Liver (tissue), 9 donors: ENCODE measurements around the gene RAB1A. TPM values are rescaled to one million over a fixed set of nuclear protein-coding genes. Genes with fewer than 3 reads are reported as not detected.
A peak's percentile ranks its signal among the peaks of the same experiment; 100 is the strongest.

Source experiments
- DNase-seq: peaks from one replicate; pipeline ENCODE4 v3.0.0-alpha.2; 2017; ENCODE audit warnings: low spot score
- H3K27ac ChIP-seq, 2 donors: one replicate each; pipeline ENCODE4 v1.7.0; 2013; ENCODE audit warnings: inconsistent platforms in 2 of 2, low read length in 2 of 2, control low read depth in 1 of 2, low read depth in 1 of 2, mild to moderate bottlenecking in 1 of 2
- H3K27me3 ChIP-seq, 4 donors: one replicate each; pipeline versions ENCODE4 v1.6.1 to v1.7.0; 2013; ENCODE audit warnings: low read length in 3 of 4, inconsistent platforms in 1 of 4, mild to moderate bottlenecking in 1 of 4, moderate library complexity in 1 of 4; ENCODE audit not compliant: control insufficient read depth in 4 of 4, insufficient read depth in 4 of 4
- H3K36me3 ChIP-seq, 4 donors: one replicate each; pipeline versions ENCODE4 v1.6.1 to v1.7.0; 2013; ENCODE audit warnings: low read length in 3 of 4, mild to moderate bottlenecking in 3 of 4, low read depth in 1 of 4, moderate library complexity in 1 of 4; ENCODE audit not compliant: control insufficient read depth in 4 of 4, insufficient read depth in 3 of 4
- H3K4me1 ChIP-seq, 4 donors: one replicate each; pipeline versions ENCODE4 v1.6.1 to v1.7.0; 2013; ENCODE audit warnings: low read length in 3 of 4, mild to moderate bottlenecking in 3 of 4, moderate library complexity in 1 of 4; ENCODE audit not compliant: control insufficient read depth in 4 of 4, insufficient read depth in 4 of 4
- H3K4me3 ChIP-seq, 3 donors: one replicate each; pipeline versions ENCODE4 v1.6.1 to v1.7.0; 2013; ENCODE audit warnings: low read length in 3 of 3, control low read depth in 1 of 3, low read depth in 1 of 3, mild to moderate bottlenecking in 1 of 3
- H3K9ac ChIP-seq, 2 donors: one replicate each; pipeline ENCODE4 v1.7.0; 2013; ENCODE audit warnings: low read length in 2 of 2, mild to moderate bottlenecking in 2 of 2, moderate library complexity in 2 of 2, control low read depth in 1 of 2, low read depth in 1 of 2
- H3K9me3 ChIP-seq, 4 donors: one replicate each; pipeline versions ENCODE4 v1.6.1 to v1.7.0; 2013; ENCODE audit warnings: low read length in 3 of 4; ENCODE audit not compliant: control insufficient read depth in 4 of 4
- CTCF ChIP-seq: fragments of 150-350 bp; IDR thresholded peaks from 2 replicates; pipeline ENCODE4 v1.5.1; 2017; ENCODE audit warnings: improper control_type of control experiment, low read depth, low read length; ENCODE audit not compliant: missing input control
- EGR1 ChIP-seq, 2 donors: IDR thresholded peaks; 2 replicates each; pipeline ENCODE4 v1.6.1; 2016 to 2018; ENCODE audit warnings: antibody characterized with exemption in 2 of 2, low read depth in 2 of 2
- FOXA1 ChIP-seq: IDR thresholded peaks from 2 replicates; pipeline ENCODE4 v1.6.1; 2016; ENCODE audit warnings: antibody characterized with exemption
- FOXA2 ChIP-seq: IDR thresholded peaks from 2 replicates; pipeline ENCODE4 v1.6.1; 2016; ENCODE audit warnings: antibody characterized with exemption
- HNF4A ChIP-seq, 2 donors: conservative IDR thresholded peaks; 2 replicates each; pipeline ENCODE4 v1.6.1; 2016; ENCODE audit warnings: antibody characterized with exemption in 2 of 2, mild to moderate bottlenecking in 2 of 2
- HNF4G ChIP-seq: IDR thresholded peaks from 2 replicates; pipeline ENCODE4 v1.6.1; 2016; ENCODE audit warnings: antibody characterized with exemption
- JUND ChIP-seq, 2 donors: IDR thresholded peaks; 2 replicates each; pipeline ENCODE4 v1.6.1; 2016; ENCODE audit warnings: antibody characterized with exemption in 2 of 2
- MAX ChIP-seq: IDR thresholded peaks from 2 replicates; pipeline ENCODE4 v1.6.1; 2016; ENCODE audit warnings: antibody characterized with exemption
- NR2F2 ChIP-seq: IDR thresholded peaks from 2 replicates; pipeline ENCODE4 v1.6.1; 2016; ENCODE audit warnings: antibody characterized with exemption
- REST ChIP-seq: IDR thresholded peaks from 2 replicates; pipeline ENCODE4 v1.6.1; 2016; ENCODE audit warnings: antibody characterized with exemption, mild to moderate bottlenecking
- SP1 ChIP-seq: IDR thresholded peaks from 2 replicates; pipeline ENCODE4 v1.6.1; 2018; ENCODE audit warnings: antibody characterized with exemption, mild to moderate bottlenecking
- TAF1 ChIP-seq: conservative IDR thresholded peaks from 2 replicates; pipeline ENCODE4 v1.6.1; 2016; ENCODE audit warnings: antibody characterized with exemption, mild to moderate bottlenecking
- YY1 ChIP-seq: IDR thresholded peaks from 2 replicates; pipeline ENCODE4 v1.6.1; 2016; ENCODE audit warnings: antibody characterized with exemption, mild to moderate bottlenecking
- WGBS: extraction: QIAGEN DNeasy Blood & Tissue Kit; methylation state at CpG from one replicate; pipeline ENCODE4 v1.1.7; 2013; 5-methylcytosine and 5-hydroxymethylcytosine counted together
- polyA plus RNA-seq, 2 donors: library from polyadenylated mRNA; stranded (reverse) in 1 of 2; unstranded in 1 of 2; fragments of 200-250 nt in 1 of 2; fragments of >200 nt in 1 of 2; fragmentation: Nextera tagmentation in 1 of 2; extraction: Ambion mirVana in 1 of 2; gene quantifications; one replicate each; pipeline versions ENCODE4 v1.2.1 to v1.2.3, GENCODE V29; 2013 to 2015
- total RNA-seq, 2 donors: library from RNA; depleted of rRNA; stranded (reverse); fragments of >200 nt; gene quantifications; one replicate each; pipeline ENCODE4 v1.2.3, GENCODE V29; 2014
- TF ChIP-seq, protein P1 (sequence below): IDR thresholded peaks from 2 replicates; pipeline ENCODE4 v1.6.1; 2016; ENCODE audit warnings: antibody characterized with exemption
- donor health status: healthy.
- donor health status: healthy.
- donor health status: healthy.
- donor health status: healthy.
- donor health status: healthy.

The RAB1A gene
- total and polyA plus RNA-seq, 4 donors: 52.8 to 89.7 (median 77.8) TPM

DNA sequence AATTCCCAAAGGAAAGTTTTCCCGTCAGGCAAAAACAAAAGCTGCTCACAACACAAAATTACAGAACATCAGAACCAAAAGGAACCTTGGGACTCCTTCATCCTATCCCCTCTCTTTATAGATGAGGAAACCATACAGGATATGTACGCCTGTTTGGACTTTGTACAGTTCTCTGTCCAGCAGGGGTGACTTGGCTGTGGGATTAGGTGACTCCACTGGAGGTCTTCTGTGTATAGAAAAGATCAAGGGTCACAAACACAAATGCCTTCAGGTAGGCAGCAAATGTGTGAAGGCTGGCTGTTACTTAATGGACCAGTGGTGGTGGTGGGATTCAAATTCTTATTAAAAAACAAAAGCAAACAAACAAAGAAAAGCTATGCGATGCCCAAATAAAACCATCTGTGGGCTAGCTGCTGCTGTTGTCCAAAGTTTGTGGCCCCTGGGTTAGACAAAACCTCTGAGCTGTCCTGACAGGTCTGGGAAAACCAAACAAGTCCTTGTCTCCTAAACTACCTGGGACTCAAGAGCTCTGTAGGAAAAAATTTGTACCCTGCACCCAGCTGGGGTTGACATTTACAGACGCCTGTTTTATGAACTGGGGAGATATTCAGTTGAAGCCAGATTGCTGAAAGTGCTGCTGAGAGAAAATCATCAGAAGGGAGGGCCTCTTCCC is 75.0 kb downstream of the RAB1A start:
- DNase-seq: no peak
- Histone ChIP-seq H3K36me3 (peaks cover 0 to 1% (median 0%) of the 10 kb centered on the region in 4 donors), H3K4me1 (peaks cover 2 to 16% (median 10%) of the 10 kb centered on the region in 4 donors), H3K4me3 (no peak overlapping the region), H3K27me3 (no peaks in the 10 kb centered on the region), H3K9me3 (no peaks in the 10 kb centered on the region), H3K9ac (no peak overlapping the region), H3K27ac (no peak overlapping the region)
- 79% methylated on average over 4 of the region's 4 CpGs for WGBS
- TF ChIP-seq REST (no peak), HNF4A (conservative IDR thresholded peaks at IDR 0.05) (peak; percentile 6 to 32), YY1 (no peak), EGR1 (IDR thresholded peaks at IDR 0.05; ENCODE audit: low read depth in 2 of 2) (no peak)

DNA sequence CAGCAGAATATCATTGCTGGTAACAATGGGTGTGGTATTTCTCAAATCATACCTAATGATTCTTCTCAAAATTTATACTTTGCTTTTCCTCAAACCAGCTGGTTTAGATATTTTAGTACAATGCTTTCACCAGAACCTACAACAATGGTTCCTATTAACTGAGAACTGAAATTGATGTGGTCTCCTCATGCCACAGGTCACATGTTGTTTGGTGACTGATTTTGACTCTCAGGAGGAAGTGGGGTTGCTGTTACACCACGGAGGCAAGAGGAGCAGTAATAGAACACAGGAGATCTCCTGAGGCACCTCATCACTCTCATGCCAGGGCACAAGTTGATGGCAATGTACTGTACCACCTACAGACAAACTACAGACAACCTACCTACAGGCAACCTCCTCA is 76.7 kb downstream of the RAB1A start:
- Histone ChIP-seq H3K4me3 (no peak overlapping the region), H3K4me1 (peaks cover 2 to 16% (median 10%) of the 10 kb centered on the region in 4 donors), H3K27me3 (no peaks in the 10 kb centered on the region), H3K27ac (no peak overlapping the region), H3K36me3 (peaks cover 0 to 1% (median 0%) of the 10 kb centered on the region in 4 donors), H3K9me3 (no peaks in the 10 kb centered on the region), H3K9ac (no peak overlapping the region)
- 49% methylated on average over 1 of the region's 1 CpG for WGBS
- DNase-seq: no peak
- TF ChIP-seq FOXA2 (no peak), CTCF (no peak), EGR1 (IDR thresholded peaks at IDR 0.05; ENCODE audit: low read depth in 2 of 2) (no peak), JUND (IDR thresholded peaks at IDR 0.05) (no peak)

GRCh38 chr2:65050931-65051330 is 79.0 kb downstream of the RAB1A start:
- no peak overlapping the region for H3K4me3 ChIP-seq
- H3K9ac ChIP-seq: no peak overlapping the region
- WGBS: 95% methylated on average over 3 of the region's 3 CpGs
- peaks cover 0 to 7% (median 3%) of the 10 kb centered on the region in 4 donors for H3K4me1 ChIP-seq
- no peak for DNase-seq
- H3K27me3 ChIP-seq: no peaks in the 10 kb centered on the region
- H3K36me3 ChIP-seq: peaks cover 0 to 3% (median under 1%) of the 10 kb centered on the region in 4 donors
- H3K27ac ChIP-seq: no peak overlapping the region
- H3K9me3 ChIP-seq: no peaks in the 10 kb centered on the region
- TF ChIP-seq, protein P1, sequence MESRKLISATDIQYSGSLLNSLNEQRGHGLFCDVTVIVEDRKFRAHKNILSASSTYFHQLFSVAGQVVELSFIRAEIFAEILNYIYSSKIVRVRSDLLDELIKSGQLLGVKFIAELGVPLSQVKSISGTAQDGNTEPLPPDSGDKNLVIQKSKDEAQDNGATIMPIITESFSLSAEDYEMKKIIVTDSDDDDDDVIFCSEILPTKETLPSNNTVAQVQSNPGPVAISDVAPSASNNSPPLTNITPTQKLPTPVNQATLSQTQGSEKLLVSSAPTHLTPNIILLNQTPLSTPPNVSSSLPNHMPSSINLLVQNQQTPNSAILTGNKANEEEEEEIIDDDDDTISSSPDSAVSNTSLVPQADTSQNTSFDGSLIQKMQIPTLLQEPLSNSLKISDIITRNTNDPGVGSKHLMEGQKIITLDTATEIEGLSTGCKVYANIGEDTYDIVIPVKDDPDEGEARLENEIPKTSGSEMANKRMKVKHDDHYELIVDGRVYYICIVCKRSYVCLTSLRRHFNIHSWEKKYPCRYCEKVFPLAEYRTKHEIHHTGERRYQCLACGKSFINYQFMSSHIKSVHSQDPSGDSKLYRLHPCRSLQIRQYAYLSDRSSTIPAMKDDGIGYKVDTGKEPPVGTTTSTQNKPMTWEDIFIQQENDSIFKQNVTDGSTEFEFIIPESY: no peak
- no peak for TF ChIP-seq REST
- no peak for TF ChIP-seq SP1
- no peak for TF ChIP-seq MAX
- no peak for TF ChIP-seq EGR1 (IDR thresholded peaks at IDR 0.05; ENCODE audit: low read depth in 2 of 2)
- no peak for TF ChIP-seq TAF1
- TF ChIP-seq FOXA1: no peak
- no peak for TF ChIP-seq HNF4G
- no peak for TF ChIP-seq JUND (IDR thresholded peaks at IDR 0.05)
- TF ChIP-seq NR2F2: no peak
- TF ChIP-seq HNF4A (conservative IDR thresholded peaks at IDR 0.05): no peak
